K562 (cell line): ENCODE results near the gene DNAAF3. TPM values are rescaled to one million over a fixed set of nuclear protein-coding genes. Genes with fewer than 3 reads are reported as not detected.

Experiments used
- CCNT2 ChIP-seq: IDR thresholded peaks from 2 replicates; pipeline ENCODE4 v1.6.1; 2011; ENCODE audit warnings: borderline replicate concordance, low read depth, mild to moderate bottlenecking, moderate library complexity, mixed read lengths, low read length; ENCODE audit not compliant: insufficient read length; ENCODE audit errors: extremely low read depth
- EZH2 ChIP-seq: IDR thresholded peaks from 2 replicates; pipeline ENCODE4 v1.6.1; 2012; ENCODE audit warnings: low read depth, mild to moderate bottlenecking, inconsistent platforms, low read length, borderline replicate concordance
- KDM1A ChIP-seq, 2 experiments: fragments of 450-650 bp; IDR thresholded peaks; 2 replicates each; pipeline ENCODE4 v1.6.1; 2016; ENCODE audit warnings: mild to moderate bottlenecking in 2 of 2
- MBD1 ChIP-seq: fragments of 250-450 bp; sonication (Bioruptor Pico); IDR thresholded peaks from 2 replicates; pipeline ENCODE4 v1.8.0; 2022; ENCODE audit warnings: inconsistent platforms
- NCOA6 ChIP-seq: fragments of 450-650 bp; IDR thresholded peaks from 2 replicates; pipeline ENCODE4 v1.6.1; 2017; ENCODE audit warnings: mild to moderate bottlenecking
- RHOXF2B ChIP-seq: fragments of 250-450 bp; sonication (Bioruptor Pico); conservative IDR thresholded peaks from 2 replicates; pipeline ENCODE4 v1.5.1; 2021
- STAT6 ChIP-seq: sonication (generic); formaldehyde crosslinking; IDR thresholded peaks from 2 replicates; pipeline ENCODE4 v1.8.1; 2023; ENCODE audit warnings: mild to moderate bottlenecking, missing genetic modification reagents
- VEZF1 ChIP-seq: fragments of 200-800 bp; sonication (Bioruptor generic); IDR thresholded peaks from 2 replicates; pipeline ENCODE4 v1.6.1; 2017; ENCODE audit warnings: missing genetic modification characterization, missing compliant biosample characterization
- XRCC3 ChIP-seq: fragments of 450-650 bp; IDR thresholded peaks from 2 replicates; pipeline ENCODE4 v1.6.1; 2017; ENCODE audit warnings: mild to moderate bottlenecking, moderate library complexity
- ZNF407 ChIP-seq: fragments of 450-650 bp; IDR thresholded peaks from 2 replicates; pipeline ENCODE4 v1.6.1; 2016; ENCODE audit warnings: low read depth
- ZNF785 ChIP-seq: fragments of 250-450 bp; sonication (Bioruptor Pico); IDR thresholded peaks from 2 replicates; pipeline ENCODE4 v1.4.0; 2020; ENCODE audit warnings: mild to moderate bottlenecking
- polyA plus RNA-seq, 8 experiments: library from polyadenylated mRNA; depleted of rRNA in 4 of 8; stranded (reverse) in 5 of 8; unstranded in 3 of 8; fragments of >200 nt; fragmentation: Nextera tagmentation in 2 of 8; fragmentation: Illumina TruSeq in 1 of 8; extraction: Ambion mirVana in 2 of 8; extraction: Trizol in 1 of 8; gene quantifications; 2 replicates each; pipeline versions ENCODE4 v1.2.1 to v1.2.3, GENCODE V29; 2011 to 2014; ENCODE audit warnings: inconsistent platforms in 1 of 8, missing spikeins in 1 of 8
- total RNA-seq, 7 experiments: library from RNA; depleted of rRNA in 6 of 7; stranded (reverse); fragments of >200 nt in 6 of 7; fragmentation: Illumina TruSeq in 2 of 7; extraction: Trizol in 2 of 7; gene quantifications; 2 replicates each; pipeline versions ENCODE4 v1.2.1 to v1.2.3, GENCODE V29; 2011 to 2021; ENCODE audit warnings: low replicate concordance in 1 of 7

The DNAAF3 gene
- total and polyA plus RNA-seq, 9 of the 15 experiments (the other 6 are each of a cell fraction or from before 2014, with no cell fraction given), result 21.6 to 61.5 (median 43.0) TPM

GRCh38 chr19:55158848-55159749 is 7.3 kb downstream of the DNAAF3 start (continued):
- peak; percentile 67 for TF ChIP-seq VEZF1 (CRISPR knock-in tag)
- 0 out of 2 replicates have a peak, but pooled peaks have one; percentile 50 for TF ChIP-seq STAT6 (CRISPR knock-in tag)
- no peak for TF ChIP-seq ZNF407
- no peak for TF ChIP-seq MBD1 (CRISPR knock-in tag)
- TF ChIP-seq RHOXF2B, result no peak
- TF ChIP-seq KDM1A (IDR thresholded peaks at IDR 0.05), result peak; percentile 83 to 87
- TF ChIP-seq ZNF785, result no peak
- peak; percentile 74 for TF ChIP-seq CCNT2
- TF ChIP-seq EZH2, result no peak
- no peak for TF ChIP-seq NCOA6
- TF ChIP-seq XRCC3, result no peak
